Parathyroid adenoma (tissue), 2 donors: ENCODE results near the gene ANK3.
A peak's percentile ranks its signal among the peaks of the same experiment; 100 is the strongest.

Experiments
- H2AFZ ChIP-seq: fragments of 300-600 bp; sonication (generic); one replicate; pipeline ENCODE4 v1.7.0; 2017; ENCODE audit warnings: antibody characterized with exemption, mild to moderate bottlenecking
- H3K27ac ChIP-seq: fragments of 300-600 bp; sonication (generic); one replicate; pipeline ENCODE4 v1.7.0; 2017
- H3K27me3 ChIP-seq: fragments of 300-600 bp; sonication (generic); one replicate; pipeline ENCODE4 v1.7.0; 2017; ENCODE audit warnings: low read length; ENCODE audit not compliant: control insufficient read depth, insufficient read depth
- H3K36me3 ChIP-seq: fragments of 300-600 bp; sonication (generic); one replicate; pipeline ENCODE4 v1.7.0; 2017; ENCODE audit warnings: low read length; ENCODE audit not compliant: control insufficient read depth, insufficient read depth
- H3K4me1 ChIP-seq: fragments of 300-600 bp; sonication (generic); one replicate; pipeline ENCODE4 v1.7.0; 2017; ENCODE audit warnings: control low read depth
- H3K4me2 ChIP-seq: fragments of 300-600 bp; sonication (generic); one replicate; pipeline ENCODE4 v1.7.0; 2017; ENCODE audit warnings: low read length
- H3K4me3 ChIP-seq: fragments of 300-600 bp; sonication (generic); one replicate; pipeline ENCODE4 v1.7.0; 2017; ENCODE audit warnings: low read depth, low read length
- H3K79me2 ChIP-seq: fragments of 300-600 bp; sonication (generic); one replicate; pipeline ENCODE4 v1.7.0; 2017; ENCODE audit warnings: control low read depth
- H3K9ac ChIP-seq: fragments of 300-600 bp; sonication (generic); one replicate; pipeline ENCODE4 v1.7.0; 2017; ENCODE audit warnings: mild to moderate bottlenecking
- H3K9me3 ChIP-seq: fragments of 300-600 bp; sonication (generic); one replicate; pipeline ENCODE4 v1.7.0; 2017; ENCODE audit warnings: low read length; ENCODE audit not compliant: control insufficient read depth
- CTCF ChIP-seq: fragments of 300-600 bp; sonication (generic); IDR thresholded peaks from one replicate; pipeline ENCODE4 v1.7.0; 2017; ENCODE audit warnings: antibody characterized with exemption, mild to moderate bottlenecking
- donor health status: primary hyperparathyroidism.

Gene ANK3

GRCh38 chr10:60140651-60141632 lies 248.7 kb downstream of the ANK3 start:
- Histone ChIP-seq H3K4me2 (peak overlapping the region; percentile 74), H3K9ac (no peak overlapping the region), H3K27ac (peak overlapping the region; percentile 95), H3K27me3 (no peaks in the 10 kb centered on the region), H3K4me3 (peak overlapping the region; percentile 90), H3K9me3 (no peaks in the 10 kb centered on the region), H3K79me2 (peaks cover 18% of the 10 kb centered on the region), H3K36me3 (peaks cover 5% of the 10 kb centered on the region), H2AFZ (peak overlapping the region; percentile 43), H3K4me1 (peaks cover 14% of the 10 kb centered on the region)
- peak; percentile 24 for TF ChIP-seq CTCF

GRCh38 chr10:60139798-60140566 lies 249.7 kb downstream of the ANK3 start:
- Histone ChIP-seq H3K27me3 (no peaks in the 10 kb centered on the region), H2AFZ (peak overlapping the region; percentile 43), H3K9ac (peak overlapping the region; percentile 59), H3K4me1 (peaks cover 19% of the 10 kb centered on the region), H3K79me2 (peaks cover 28% of the 10 kb centered on the region), H3K36me3 (peaks cover 5% of the 10 kb centered on the region), H3K9me3 (no peaks in the 10 kb centered on the region), H3K4me3 (peak overlapping the region; percentile 90), H3K4me2 (peak overlapping the region; percentile 74), H3K27ac (peak overlapping the region; percentile 95)
- no peak for TF ChIP-seq CTCF

GRCh38 chr10:60139290-60139689 lies 250.4 kb downstream of the ANK3 start:
- no peak for TF ChIP-seq CTCF
- H3K4me1 ChIP-seq = peaks cover 25% of the 10 kb centered on the region
- peak overlapping the region; percentile 95 for H3K27ac ChIP-seq
- no peaks in the 10 kb centered on the region for H3K9me3 ChIP-seq
- H3K4me2 ChIP-seq = peak overlapping the region; percentile 74
- no peak overlapping the region for H2AFZ ChIP-seq
- H3K27me3 ChIP-seq = no peaks in the 10 kb centered on the region
- peak overlapping the region; percentile 90 for H3K4me3 ChIP-seq
- H3K36me3 ChIP-seq = peaks cover 5% of the 10 kb centered on the region
- peaks cover 35% of the 10 kb centered on the region for H3K79me2 ChIP-seq
- no peak overlapping the region for H3K9ac ChIP-seq

- peak overlapping the region; percentile 95 for H3K27ac ChIP-seq
- H3K36me3 ChIP-seq = peaks cover 5% of the 10 kb centered on the region
- H3K9ac ChIP-seq = no peak overlapping the region
- peak overlapping the region; percentile 90 for H3K4me3 ChIP-seq
- peaks cover 30% of the 10 kb centered on the region for H3K4me1 ChIP-seq
- no peak for TF ChIP-seq CTCF
- no peaks in the 10 kb centered on the region for H3K27me3 ChIP-seq
- H3K79me2 ChIP-seq = peaks cover 35% of the 10 kb centered on the region
- peak overlapping the region; percentile 74 for H3K4me2 ChIP-seq
- no peaks in the 10 kb centered on the region for H3K9me3 ChIP-seq
- H2AFZ ChIP-seq = no peak overlapping the region
Measured at GRCh38 chr10:60138842-60139241, 250.8 kb downstream of the ANK3 start.
